Kidney (tissue), 14 donors: ENCODE results near the gene NBEA. TPM values are rescaled to one million over a fixed set of nuclear protein-coding genes. Genes with fewer than 3 reads are reported as not detected.
A peak's percentile ranks its signal among the peaks of the same experiment; 100 is the strongest.

Experiments used
- DNase-seq, 5 donors: peaks; one replicate each; pipeline ENCODE4 v3.0.0-alpha.2; 2013 to 2020
- FAIRE-seq: peaks from 2 replicates; lab custom pipeline; 2012; peaks lifted over from hg19 to GRCh38; lab: Jason Lieb, UNC
- H3K27ac ChIP-seq, 2 donors: one replicate each; pipeline ENCODE4 v1.7.0; 2013; ENCODE audit warnings: low read depth in 2 of 2, low read length in 2 of 2, inconsistent platforms in 1 of 2
- H3K27me3 ChIP-seq: one replicate; pipeline ENCODE4 v1.7.1; 2013; ENCODE audit warnings: low read length, inconsistent platforms; ENCODE audit not compliant: control insufficient read depth, insufficient read depth
- H3K36me3 ChIP-seq, 3 donors: one replicate each; pipeline versions ENCODE4 v1.7.0 to v1.7.1; 2013; ENCODE audit warnings: low read length in 3 of 3, control low read depth in 1 of 3, inconsistent platforms in 1 of 3; ENCODE audit not compliant: insufficient read depth in 3 of 3, control insufficient read depth in 2 of 3
- H3K4me1 ChIP-seq, 3 donors: one replicate each; pipeline versions ENCODE4 v1.7.0 to v1.7.1; 2013; ENCODE audit warnings: low read length in 3 of 3, inconsistent platforms in 1 of 3, low read depth in 1 of 3; ENCODE audit not compliant: control insufficient read depth in 2 of 3, insufficient read depth in 2 of 3
- H3K4me3 ChIP-seq, 3 donors: one replicate each; pipeline versions ENCODE4 v1.7.0 to v1.8.1; 2013; ENCODE audit warnings: low read length in 3 of 3, control low read depth in 1 of 3, inconsistent platforms in 1 of 3
- H3K9ac ChIP-seq, 3 donors: one replicate each; pipeline versions ENCODE4 v1.7.0 to v1.7.1; 2013; ENCODE audit warnings: low read length in 3 of 3, control low read depth in 1 of 3, inconsistent platforms in 1 of 3
- H3K9me3 ChIP-seq, 3 donors: one replicate each; pipeline versions ENCODE4 v1.7.0 to v1.7.1; 2013; ENCODE audit warnings: low read length in 3 of 3, control low read depth in 1 of 3, inconsistent platforms in 1 of 3; ENCODE audit not compliant: control insufficient read depth in 2 of 3, insufficient read depth in 1 of 3
- intact Hi-C: fragments of 100-400 bp; cut with DNase I; formaldehyde crosslinking; loops from one replicate; pipeline ENCODE4 v1.11.1; 2022
- polyA plus RNA-seq: library from polyadenylated mRNA; stranded (reverse); fragments of 350-450 nt; fragmentation: Illumina TruSeq; extraction: RNeasy Lipid Tissue Mini Kit (QIAGEN cat#74804); gene quantifications from one replicate; pipeline ENCODE4 v1.2.3, GENCODE V29; 2014; ENCODE audit warnings: low read depth, low replicate concordance; ENCODE audit not compliant: insufficient read depth
- total RNA-seq: library from RNA; stranded (reverse); fragmentation: NEBNext Ultra II Directional; extraction: Animal tissue kit (Norgen Biotek cat#: 25700); gene quantifications from one replicate; pipeline ENCODE4 v1.2.1, GENCODE V29; 2021
- TF ChIP-seq, protein P1 (sequence below): IDR thresholded peaks from 3 replicates; pipeline ENCODE4 v1.5.1; 2012; ENCODE audit warnings: mild to moderate bottlenecking, moderate library complexity, borderline replicate concordance; ENCODE audit not compliant: insufficient read depth; ENCODE audit errors: extremely low read depth
- donor health status: control.
- donor health status: control.
- donor health status: control.
- donor health status: control.
- donor health status: control.
- donor health status: DM: yes; HTN: yes; CAD: no.
- donor health status: Normal renal cell carcinoma (clear cell type).

The NBEA gene
- total and polyA plus RNA-seq, 2 donors from 2014 or later: 4.7 to 14.6 TPM

- Histone ChIP-seq H3K9ac (no peak overlapping the region), H3K27me3 (no peaks in the 10 kb centered on the region), H3K9me3 (no peaks in the 10 kb centered on the region), H3K4me1 (no peaks in the 10 kb centered on the region), H3K4me3 (peak overlapping the region in 2 of 3 donors; percentile 26 to 28), H3K27ac (no peak overlapping the region), H3K36me3 (no peaks in the 10 kb centered on the region)
- TF ChIP-seq, protein P1, sequence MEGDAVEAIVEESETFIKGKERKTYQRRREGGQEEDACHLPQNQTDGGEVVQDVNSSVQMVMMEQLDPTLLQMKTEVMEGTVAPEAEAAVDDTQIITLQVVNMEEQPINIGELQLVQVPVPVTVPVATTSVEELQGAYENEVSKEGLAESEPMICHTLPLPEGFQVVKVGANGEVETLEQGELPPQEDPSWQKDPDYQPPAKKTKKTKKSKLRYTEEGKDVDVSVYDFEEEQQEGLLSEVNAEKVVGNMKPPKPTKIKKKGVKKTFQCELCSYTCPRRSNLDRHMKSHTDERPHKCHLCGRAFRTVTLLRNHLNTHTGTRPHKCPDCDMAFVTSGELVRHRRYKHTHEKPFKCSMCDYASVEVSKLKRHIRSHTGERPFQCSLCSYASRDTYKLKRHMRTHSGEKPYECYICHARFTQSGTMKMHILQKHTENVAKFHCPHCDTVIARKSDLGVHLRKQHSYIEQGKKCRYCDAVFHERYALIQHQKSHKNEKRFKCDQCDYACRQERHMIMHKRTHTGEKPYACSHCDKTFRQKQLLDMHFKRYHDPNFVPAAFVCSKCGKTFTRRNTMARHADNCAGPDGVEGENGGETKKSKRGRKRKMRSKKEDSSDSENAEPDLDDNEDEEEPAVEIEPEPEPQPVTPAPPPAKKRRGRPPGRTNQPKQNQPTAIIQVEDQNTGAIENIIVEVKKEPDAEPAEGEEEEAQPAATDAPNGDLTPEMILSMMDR: peak; percentile 76
- peak in 4 of 5 donors; percentile 65 to 86 (median 74) for DNase-seq
- no peak for FAIRE-seq
- intact Hi-C loops: no loop called here
Measured at GRCh38 chr13:35720690-35721554, 778.9 kb downstream of the NBEA start.
